Stimulated activated naive CD8-positive, alpha-beta T cell treated with anti-CD3 and anti-CD28 coated beads, Interleukin-15, Interleukin-2, amounts not matched to agents 100 U/mL and 50 U/mL, for 24 hours (primary cell): ENCODE measurements around the gene TUBB2A.
"Not testable (repeated sequence)": the region's sequence is repeated elsewhere in the genome, so short reads cannot be mapped to it uniquely, and the experiment has no call there.

Source experiments
- ATAC-seq: fragments of 150-1000 bp; cut with Tn5 transposase; one replicate; pipeline ENCODE4 v1.10.0; 2021
- DNase-seq: peaks from one replicate; pipeline ENCODE4 v3.0.0; 2021

The TUBB2A gene

GRCh38 chr6:3152689-3153088 lies 4.7 kb downstream of the TUBB2A start:
- DNase-seq (no peak), ATAC-seq (no peak)

- no peak for ATAC-seq
- no peak for DNase-seq
Observed at GRCh38 chr6:3151691-3152090, 5.7 kb downstream of the TUBB2A start.

GRCh38 chr6:3147914-3148757 lies 9.2 kb downstream of the TUBB2A start:
- DNase-seq = no peak
- no peak for ATAC-seq

DNA sequence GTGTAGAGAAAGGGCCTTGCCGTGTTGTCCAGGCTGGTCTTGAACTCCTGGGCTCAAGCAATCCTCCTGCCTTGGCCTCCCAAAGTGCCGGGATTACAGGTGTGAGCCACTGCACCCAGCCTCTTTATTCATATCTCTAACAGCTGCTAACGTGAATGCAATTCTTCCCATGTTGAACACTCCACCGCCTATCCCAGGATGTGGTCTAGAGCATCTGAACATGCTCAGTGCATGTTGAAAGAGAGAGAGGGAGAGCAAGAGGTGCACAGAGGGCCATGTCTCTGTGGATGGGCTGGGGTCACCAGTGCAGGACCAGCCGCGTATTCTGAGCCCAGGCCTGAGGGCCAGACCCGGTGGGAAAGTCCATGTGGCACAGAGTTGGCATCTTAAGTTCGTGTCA lies 12.8 kb downstream of the TUBB2A start:
- no peak for ATAC-seq

DNA sequence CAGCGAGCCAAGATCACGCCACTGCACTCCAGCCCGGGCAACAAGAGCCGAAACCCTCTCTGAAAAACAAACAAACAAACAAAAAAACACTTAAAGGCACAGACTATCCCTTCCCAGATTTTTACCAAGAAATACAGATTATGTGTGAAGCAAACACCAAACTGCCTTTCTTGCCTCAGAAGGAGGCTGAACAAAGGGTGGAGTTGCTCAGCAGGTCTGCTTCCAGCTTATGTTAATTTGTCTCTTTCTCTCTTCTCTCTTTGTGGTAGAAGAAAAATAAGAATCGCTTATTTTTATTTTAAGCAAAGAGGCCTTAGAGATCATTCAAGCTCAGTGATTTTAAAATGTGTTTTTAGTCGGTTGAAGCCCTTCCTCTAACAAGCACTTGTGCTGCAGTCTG lies 14.2 kb downstream of the TUBB2A start:
- DNase-seq = no peak
- no peak for ATAC-seq

More for the DNA sequence above, 12.8 kb downstream of the TUBB2A start:
- no peak for DNase-seq

DNA sequence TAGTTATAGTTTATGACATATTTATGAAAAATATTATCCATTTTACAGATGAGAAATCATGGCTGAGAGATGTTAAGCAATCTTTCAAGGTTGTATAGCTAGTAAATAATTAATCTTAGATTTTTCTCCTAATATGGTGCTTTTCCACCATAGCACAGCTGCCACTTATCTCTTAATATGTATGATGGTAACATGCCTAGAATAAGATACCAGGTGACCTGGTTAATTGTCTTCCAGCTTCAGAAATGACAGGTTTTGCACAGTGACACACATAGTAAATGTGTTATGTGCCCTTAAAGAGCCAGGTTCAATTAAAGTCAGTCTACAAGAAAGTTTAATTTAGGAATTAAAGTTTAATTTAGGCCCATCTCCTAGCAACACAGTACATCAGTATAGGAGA lies 14.8 kb downstream of the TUBB2A start:
- ATAC-seq (no peak), DNase-seq (no peak)

DNA sequence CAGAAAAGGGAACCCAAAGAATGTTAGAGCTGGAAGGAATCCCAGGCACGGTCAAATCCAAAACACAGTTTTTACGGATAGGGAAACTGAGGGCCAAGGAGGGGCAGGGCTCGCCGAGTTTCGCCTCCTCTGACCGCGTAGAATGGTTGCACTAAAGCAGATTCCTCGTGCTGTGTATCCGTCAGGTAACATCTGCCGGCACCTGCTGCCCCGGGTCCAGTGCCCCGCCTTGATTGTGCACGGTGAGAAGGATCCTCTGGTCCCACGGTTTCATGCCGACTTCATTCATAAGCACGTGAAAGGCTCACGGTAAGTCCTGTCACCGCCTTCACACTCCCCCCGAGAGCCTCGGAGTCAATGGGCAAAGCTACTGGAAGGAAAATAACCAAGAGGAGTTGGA lies 17.1 kb downstream of the TUBB2A start:
- no peak for DNase-seq
- ATAC-seq = no peak

DNA sequence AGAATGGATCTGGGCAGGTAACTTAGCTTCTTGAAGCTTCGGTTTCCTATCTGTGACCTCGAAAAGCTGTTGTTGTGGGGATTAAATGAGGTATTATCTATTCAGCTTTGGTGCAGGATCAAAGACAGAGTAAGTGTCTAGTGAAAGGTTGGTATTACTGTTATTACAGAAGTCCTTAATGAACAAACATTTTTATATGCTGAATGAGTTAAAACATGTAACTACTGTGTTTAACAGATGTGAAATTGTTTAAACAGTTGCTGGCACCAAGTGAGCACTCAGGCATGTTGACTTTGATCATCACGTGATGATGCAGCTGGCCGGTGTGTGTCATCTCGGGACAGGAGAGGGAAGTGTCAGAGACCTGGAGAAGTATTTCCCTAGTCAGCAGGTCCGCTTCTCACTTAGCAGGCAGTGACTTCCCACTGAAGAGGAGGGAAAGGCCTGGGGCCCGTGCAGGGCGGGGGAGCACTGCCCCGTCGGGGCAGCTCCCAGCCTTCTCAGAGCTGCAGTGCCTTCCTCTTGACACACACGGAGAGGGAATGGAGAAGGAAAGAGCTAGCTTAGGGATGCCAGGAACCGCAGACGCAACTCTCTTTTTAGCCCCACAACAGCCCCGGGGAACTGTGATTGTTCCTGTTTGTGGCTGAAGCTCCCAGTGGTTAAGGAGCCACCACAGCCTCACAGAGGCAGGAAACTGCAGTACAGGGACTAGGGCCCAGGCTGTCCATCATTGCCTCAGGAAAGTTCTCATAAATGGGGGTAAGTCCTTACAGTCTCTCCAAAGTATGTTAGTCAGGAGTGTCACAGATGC lies 18.0 kb downstream of the TUBB2A start:
- ATAC-seq (no peak), DNase-seq (no peak)

GRCh38 chr6:3138341-3138740 lies 19.0 kb downstream of the TUBB2A start:
- ATAC-seq = no peak

DNA sequence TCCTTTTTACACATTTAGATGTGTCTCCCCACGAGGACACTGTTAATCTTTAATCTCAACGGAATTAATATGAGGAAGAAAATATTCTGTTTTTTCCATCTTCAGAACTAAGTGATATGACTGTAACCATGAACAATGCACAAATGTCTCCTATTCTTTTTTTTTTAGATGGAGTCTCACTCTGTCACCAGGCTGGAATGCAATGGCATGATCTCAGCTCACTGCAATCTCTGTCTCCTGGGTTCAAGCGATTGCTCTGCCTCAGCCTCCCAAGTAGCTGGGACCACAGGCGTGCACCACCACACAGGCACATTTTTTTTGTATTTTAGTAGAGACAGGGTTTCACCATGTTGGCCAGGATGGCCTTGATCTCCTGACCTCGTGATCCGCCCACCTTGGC lies 19.5 kb downstream of the TUBB2A start:
- not testable (repeated sequence) for DNase-seq, ATAC-seq

More at GRCh38 chr6:3138341-3138740, 19.0 kb downstream of the TUBB2A start:
- DNase-seq = no peak

DNA sequence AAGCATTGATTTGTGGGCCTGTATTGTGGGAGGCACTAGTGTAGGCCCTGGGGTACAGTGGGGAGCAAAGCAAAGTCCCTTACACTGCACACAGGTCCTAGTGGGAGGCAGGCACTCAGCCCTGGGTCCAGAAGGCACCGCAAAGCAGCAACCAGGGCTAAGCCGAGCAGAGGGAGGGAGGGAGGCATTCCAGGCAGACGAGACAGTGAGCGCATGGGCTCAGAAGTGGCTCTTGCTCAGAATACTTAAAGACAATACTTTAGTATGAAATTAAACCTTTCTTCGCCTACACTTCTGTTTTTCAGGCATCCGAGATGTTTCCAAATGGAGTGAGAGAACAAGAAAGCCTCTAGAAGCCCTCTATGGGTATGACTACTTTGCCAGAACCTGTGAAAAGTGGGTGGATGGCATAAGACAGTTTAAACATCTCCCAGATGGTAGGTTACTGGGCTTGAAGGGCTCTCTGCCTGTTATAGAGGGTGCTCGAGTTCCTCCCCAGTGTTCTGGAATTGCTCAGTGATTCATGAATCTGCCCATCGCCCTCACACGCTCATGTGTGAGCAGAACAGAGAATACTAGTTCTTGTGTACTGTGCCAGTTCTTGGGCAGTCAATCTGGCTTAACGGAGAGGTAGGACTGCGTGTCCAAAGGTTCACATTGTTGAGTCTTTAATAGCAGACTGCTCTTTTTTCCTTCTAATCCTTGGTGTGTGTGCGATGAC lies 20.1 kb downstream of the TUBB2A start:
- ATAC-seq (no peak), DNase-seq (no peak)

GRCh38 chr6:3136292-3137011 lies 20.9 kb downstream of the TUBB2A start:
- DNase-seq = no peak

GRCh38 chr6:3135668-3136291 lies 21.6 kb downstream of the TUBB2A start:
- ATAC-seq = no peak

More at GRCh38 chr6:3136292-3137011, 20.9 kb downstream of the TUBB2A start:
- no peak for ATAC-seq

GRCh38 chr6:3133515-3133914 lies 23.8 kb downstream of the TUBB2A start:
- DNase-seq (no peak), ATAC-seq (no peak)

More at GRCh38 chr6:3135668-3136291, 21.6 kb downstream of the TUBB2A start:
- DNase-seq = no peak

GRCh38 chr6:3131695-3132094 lies 25.6 kb downstream of the TUBB2A start:
- ATAC-seq = no peak
- DNase-seq = no peak

- no peak for ATAC-seq
- DNase-seq = no peak
Observed at GRCh38 chr6:3128356-3129108, 28.8 kb downstream of the TUBB2A start.

- no peak for ATAC-seq
Observed at GRCh38 chr6:3125815-3126214, 31.5 kb downstream of the TUBB2A start.

DNA sequence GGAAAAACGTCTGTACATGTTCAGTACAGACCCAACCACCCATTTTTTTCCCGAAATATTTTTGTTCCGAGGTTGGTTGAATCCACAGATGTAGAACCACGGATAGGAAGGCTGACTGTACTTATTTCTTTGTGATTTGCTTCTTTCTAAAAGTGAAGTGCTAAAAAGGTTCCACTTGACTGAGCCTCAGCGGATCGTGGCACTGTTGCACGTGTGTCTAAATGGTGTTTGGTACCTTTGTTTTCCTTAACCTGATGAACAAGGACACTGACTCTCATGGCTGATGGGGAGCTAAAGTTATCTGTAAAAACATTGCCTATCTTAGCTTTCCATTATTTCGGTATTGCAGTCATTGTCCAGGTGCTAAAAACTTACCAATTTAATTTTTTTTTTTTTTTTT lies 32.7 kb downstream of the TUBB2A start:
- DNase-seq = no peak
- ATAC-seq = no peak

More at GRCh38 chr6:3125815-3126214, 31.5 kb downstream of the TUBB2A start:
- DNase-seq = no peak

DNA sequence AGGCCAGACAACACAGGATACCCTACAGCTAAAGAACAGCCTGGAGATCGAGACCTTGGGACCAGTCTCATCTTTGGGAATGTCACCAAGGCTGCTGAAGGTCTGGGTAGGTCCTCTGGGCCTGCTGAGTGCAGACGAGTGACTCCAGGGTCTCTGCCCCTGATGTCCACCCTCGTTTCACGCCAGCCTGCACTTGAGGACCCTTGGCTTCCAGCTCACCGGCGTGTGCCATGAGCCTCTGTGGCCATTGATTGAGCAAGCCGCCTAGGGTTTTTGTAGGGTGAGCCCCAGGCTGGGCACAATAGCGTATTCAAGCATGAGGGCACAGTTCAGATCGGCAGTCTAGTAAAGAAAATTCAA lies 34.5 kb downstream of the TUBB2A start:
- ATAC-seq (no peak), DNase-seq (no peak)

GRCh38 chr6:3120765-3121089 lies 36.6 kb downstream of the TUBB2A start:
- DNase-seq (no peak), ATAC-seq (no peak)
